Mesothelial cell of epicardium (in vitro differentiated cells): Measurements from ENCODE around the gene TAGLN2. TPM values are rescaled to one million over a fixed set of nuclear protein-coding genes. Genes with fewer than 3 reads are reported as not detected.

ENCODE experiments used
- DNase-seq, 2 experiments: peaks; one replicate each; pipeline ENCODE4 v3.0.0; 2021; ENCODE audit warnings: low spot score in 2 of 2; ENCODE audit not compliant: unreplicated experiment in 2 of 2
- H3K27ac Mint-ChIP-seq: 2 replicates; pipeline ENCODE4 v1.8.0; 2021; ENCODE audit warnings: mixed read lengths
- H3K27me3 Mint-ChIP-seq: 2 replicates; pipeline ENCODE4 v1.8.0; 2021; ENCODE audit warnings: low read depth, mixed read lengths
- H3K36me3 Mint-ChIP-seq: 2 replicates; pipeline ENCODE4 v1.8.0; 2021; ENCODE audit warnings: mixed read lengths
- H3K4me1 Mint-ChIP-seq: 2 replicates; pipeline ENCODE4 v1.8.0; 2021; ENCODE audit warnings: mixed read lengths
- H3K4me3 Mint-ChIP-seq: 2 replicates; pipeline ENCODE4 v1.8.0; 2021; ENCODE audit warnings: mild to moderate bottlenecking, moderate library complexity, mixed read lengths
- H3K9me3 Mint-ChIP-seq: 2 replicates; pipeline ENCODE4 v1.8.0; 2021; ENCODE audit warnings: mixed read lengths
- microRNA-seq: library from miRNA; unstranded; fragments of <30 nt; microRNA quantifications from one replicate; pipeline ENCODE4 v1.2.0, GENCODE V29; 2021; ENCODE audit warnings: inconsistent platforms, mixed read lengths
- total RNA-seq: library from RNA; stranded (reverse); gene quantifications from 3 replicates; pipeline ENCODE4 v1.2.1, GENCODE V29; 2021
- TF ChIP-seq, protein P1 (sequence below): fragments of 200-600 bp; sonication (generic); IDR thresholded peaks from one replicate; pipeline ENCODE4 v1.5.0; 2021; ENCODE audit warnings: antibody characterized with exemption; ENCODE audit not compliant: unreplicated experiment

Gene TAGLN2
- total RNA-seq, 1 donor from 2014 or later = 41.6 TPM

DNA sequence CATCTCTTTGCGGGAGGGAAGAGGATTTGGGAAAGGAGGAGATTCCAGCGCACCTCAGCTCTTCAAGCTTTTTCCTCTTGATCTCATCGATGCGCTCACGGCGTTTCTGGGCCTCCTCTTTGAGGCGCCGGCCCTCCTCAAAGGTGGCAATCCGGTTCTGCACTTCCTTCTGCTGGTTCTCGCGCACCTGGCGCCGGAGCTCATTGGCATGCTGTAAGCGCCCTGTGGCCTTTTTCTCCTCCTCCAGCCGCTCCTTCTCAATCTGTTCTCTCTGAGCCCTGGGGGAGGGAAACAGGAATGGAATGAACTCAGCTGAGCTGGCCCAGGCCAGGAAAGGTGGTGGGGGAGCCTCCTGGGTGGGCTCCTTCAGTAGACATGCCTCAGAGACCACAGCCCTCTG lies 52.4 kb downstream of the TAGLN2 start:
- DNase-seq = no peak
- H3K27ac Mint-ChIP-seq = no peak overlapping the region
- no peak overlapping the region for H3K4me3 Mint-ChIP-seq
- H3K36me3 Mint-ChIP-seq = no peaks in the 10 kb centered on the region
- no peaks in the 10 kb centered on the region for H3K9me3 Mint-ChIP-seq
- TF ChIP-seq, protein P1, sequence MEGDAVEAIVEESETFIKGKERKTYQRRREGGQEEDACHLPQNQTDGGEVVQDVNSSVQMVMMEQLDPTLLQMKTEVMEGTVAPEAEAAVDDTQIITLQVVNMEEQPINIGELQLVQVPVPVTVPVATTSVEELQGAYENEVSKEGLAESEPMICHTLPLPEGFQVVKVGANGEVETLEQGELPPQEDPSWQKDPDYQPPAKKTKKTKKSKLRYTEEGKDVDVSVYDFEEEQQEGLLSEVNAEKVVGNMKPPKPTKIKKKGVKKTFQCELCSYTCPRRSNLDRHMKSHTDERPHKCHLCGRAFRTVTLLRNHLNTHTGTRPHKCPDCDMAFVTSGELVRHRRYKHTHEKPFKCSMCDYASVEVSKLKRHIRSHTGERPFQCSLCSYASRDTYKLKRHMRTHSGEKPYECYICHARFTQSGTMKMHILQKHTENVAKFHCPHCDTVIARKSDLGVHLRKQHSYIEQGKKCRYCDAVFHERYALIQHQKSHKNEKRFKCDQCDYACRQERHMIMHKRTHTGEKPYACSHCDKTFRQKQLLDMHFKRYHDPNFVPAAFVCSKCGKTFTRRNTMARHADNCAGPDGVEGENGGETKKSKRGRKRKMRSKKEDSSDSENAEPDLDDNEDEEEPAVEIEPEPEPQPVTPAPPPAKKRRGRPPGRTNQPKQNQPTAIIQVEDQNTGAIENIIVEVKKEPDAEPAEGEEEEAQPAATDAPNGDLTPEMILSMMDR = no peak
- peaks cover 15% of the 10 kb centered on the region for H3K27me3 Mint-ChIP-seq
- H3K4me1 Mint-ChIP-seq = peaks cover 7% of the 10 kb centered on the region

GRCh38 chr1:159870704-159871103 lies 54.6 kb downstream of the TAGLN2 start:
- no peak overlapping the region for H3K27ac Mint-ChIP-seq
- DNase-seq = no peak
- H3K4me1 Mint-ChIP-seq = peaks cover 16% of the 10 kb centered on the region
- no peak overlapping the region for H3K4me3 Mint-ChIP-seq
- H3K36me3 Mint-ChIP-seq = no peaks in the 10 kb centered on the region
- H3K9me3 Mint-ChIP-seq = no peaks in the 10 kb centered on the region
- peaks cover 15% of the 10 kb centered on the region for H3K27me3 Mint-ChIP-seq
- TF ChIP-seq, protein P1 = no peak

- peaks cover 16% of the 10 kb centered on the region for H3K4me1 Mint-ChIP-seq
- H3K9me3 Mint-ChIP-seq = no peaks in the 10 kb centered on the region
- no peak for DNase-seq
- TF ChIP-seq, protein P1 = no peak
- no peaks in the 10 kb centered on the region for H3K36me3 Mint-ChIP-seq
- peaks cover 16% of the 10 kb centered on the region for H3K27me3 Mint-ChIP-seq
- H3K27ac Mint-ChIP-seq = no peak overlapping the region
- H3K4me3 Mint-ChIP-seq = no peak overlapping the region
Measured at GRCh38 chr1:159869607-159870006, 55.7 kb downstream of the TAGLN2 start.

DNA sequence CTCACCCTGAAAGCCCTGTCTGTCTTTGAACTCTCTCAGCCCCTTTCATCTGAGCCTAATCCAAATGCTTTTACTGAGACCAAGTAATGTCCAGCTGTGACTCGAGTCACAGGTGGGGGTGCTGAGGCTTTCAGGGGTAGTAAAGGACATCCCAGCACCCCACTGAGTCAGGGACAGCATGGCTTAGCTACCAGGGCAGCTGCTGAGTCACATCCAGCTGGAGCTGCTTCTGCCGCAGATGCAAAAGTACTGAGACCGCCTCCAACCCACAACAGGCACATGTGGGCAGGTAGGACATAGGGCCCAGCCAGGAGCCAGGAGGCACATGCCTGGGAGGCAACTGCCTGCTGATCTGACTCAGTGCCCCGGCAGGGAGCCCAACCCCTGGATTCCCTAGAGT lies 56.1 kb downstream of the TAGLN2 start:
- H3K9me3 Mint-ChIP-seq = no peaks in the 10 kb centered on the region
- H3K4me1 Mint-ChIP-seq = peaks cover 16% of the 10 kb centered on the region
- peaks cover 16% of the 10 kb centered on the region for H3K27me3 Mint-ChIP-seq
- no peak overlapping the region for H3K27ac Mint-ChIP-seq
- TF ChIP-seq, protein P1 = no peak
- DNase-seq = no peak
- H3K36me3 Mint-ChIP-seq = no peaks in the 10 kb centered on the region
- no peak overlapping the region for H3K4me3 Mint-ChIP-seq

DNA sequence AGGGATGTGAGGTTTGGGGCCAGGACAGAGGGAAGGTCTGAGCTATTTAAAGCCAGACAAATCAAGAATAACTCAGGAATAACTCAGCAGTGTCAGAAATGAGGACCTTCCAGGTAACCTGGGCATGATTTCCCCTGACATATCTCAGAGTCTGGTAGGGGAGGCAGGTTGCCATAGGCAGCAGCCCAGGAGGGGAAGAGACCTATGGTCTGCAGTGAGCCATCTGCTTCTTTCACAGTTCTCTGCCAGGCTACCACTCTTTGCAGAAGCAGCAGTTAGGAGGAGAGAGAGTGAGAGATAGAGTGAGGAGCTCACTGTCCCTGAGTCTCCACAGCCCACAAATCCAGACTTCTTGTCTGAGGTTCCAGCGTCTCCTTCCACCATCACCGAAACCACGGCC lies 56.5 kb downstream of the TAGLN2 start:
- no peak overlapping the region for H3K27ac Mint-ChIP-seq
- TF ChIP-seq, protein P1 = no peak
- H3K4me3 Mint-ChIP-seq = no peak overlapping the region
- H3K27me3 Mint-ChIP-seq = peaks cover 16% of the 10 kb centered on the region
- H3K36me3 Mint-ChIP-seq = no peaks in the 10 kb centered on the region
- no peak for DNase-seq
- H3K9me3 Mint-ChIP-seq = no peaks in the 10 kb centered on the region
- peaks cover 16% of the 10 kb centered on the region for H3K4me1 Mint-ChIP-seq

Small RNAs within 50 kb of the gene (microRNA-seq; reads per million reads assigned to microRNA genes)
- not detected for gene MIR4259

Other genes starting within 250 kb of the TAGLN2 start
- gene CRP, start 210.9 kb downstream of the TAGLN2 start, total RNA-seq = not detected in 3 replicates
- gene DUSP23, start 144.5 kb downstream of the TAGLN2 start, total RNA-seq = 40.1 to 42.1 TPM (median 41.3 TPM) in 3 replicates
- gene FCRL6, start 123.1 kb downstream of the TAGLN2 start, total RNA-seq = 0.60 to 0.62 TPM (median 0.61 TPM) in 3 replicates
- gene SLAMF8, start 98.6 kb downstream of the TAGLN2 start, total RNA-seq = not detected in 3 replicates
- not detected in 3 replicates for gene VSIG8, start 62.9 kb downstream of the TAGLN2 start, total RNA-seq
- gene CFAP45, start 25.3 kb downstream of the TAGLN2 start, total RNA-seq = 0.18 to 0.20 TPM (median 0.20 TPM) in 3 replicates
- 75.8 to 77.5 TPM (median 76.9 TPM) in 3 replicates for gene IGSF9, start 20.1 kb upstream of the TAGLN2 start, total RNA-seq
- gene SLAMF9, start 28.7 kb upstream of the TAGLN2 start, total RNA-seq = not detected in 3 replicates
- 17.0 to 17.9 TPM (median 17.3 TPM) in 3 replicates for gene PIGM, start 106.5 kb upstream of the TAGLN2 start, total RNA-seq
- 0.14 to 0.27 TPM (median 0.22 TPM) in 3 replicates for gene KCNJ10, start 144.7 kb upstream of the TAGLN2 start, total RNA-seq
- 0.07 to 0.09 TPM in 2 of 3 replicates, not detected in the other for gene KCNJ9, start 156.0 kb upstream of the TAGLN2 start, total RNA-seq
- 32.3 to 36.3 TPM (median 33.2 TPM) in 3 replicates for gene IGSF8, start 173.1 kb upstream of the TAGLN2 start, total RNA-seq
- 0.54 to 0.76 TPM (median 0.64 TPM) in 3 replicates for gene ATP1A2, start 190.3 kb upstream of the TAGLN2 start, total RNA-seq
- 0.29 to 0.38 TPM (median 0.33 TPM) in 3 replicates for gene ATP1A4, start 226.1 kb upstream of the TAGLN2 start, total RNA-seq